ENCODE data around the gene MRPL3.

MRPL3 gene

GRCh38 chr3:131549340-131549739 lies 46.6 kb upstream of the MRPL3 start:
- TF ChIP-seq FOXM1 (IDR thresholded peaks at IDR 0.05; ENCODE audit: borderline replicate concordance, low read depth) (no peak), TEAD4 (IDR thresholded peaks at IDR 0.05) (no peak), RAD21 (IDR thresholded peaks at IDR 0.05; ENCODE audit: low read depth) (peak; percentile 42; the same call in 1 of the 2 replicates)

- TF ChIP-seq ZBTB7A (IDR thresholded peaks at IDR 0.05; ENCODE audit: low read depth) (no peak), TAF1 (IDR thresholded peaks at IDR 0.05; ENCODE audit: low read depth) (no peak), TCF12 (IDR thresholded peaks at IDR 0.05; ENCODE audit: low read depth) (no peak), REST (IDR thresholded peaks at IDR 0.05; ENCODE audit: low read depth) (no peak), FOXM1 (IDR thresholded peaks at IDR 0.05; ENCODE audit: borderline replicate concordance, low read depth) (no peak), YY1 (IDR thresholded peaks at IDR 0.05; ENCODE audit: low read depth) (no peak), NFIC (IDR thresholded peaks at IDR 0.05) (no peak), USF1 (IDR thresholded peaks at IDR 0.05) (no peak), TEAD4 (IDR thresholded peaks at IDR 0.05) (no peak), EP300 (IDR thresholded peaks at IDR 0.05; ENCODE audit: borderline replicate concordance) (no peak), CEBPB (IDR thresholded peaks at IDR 0.05) (no peak), CREB1 (IDR thresholded peaks at IDR 0.05; ENCODE audit: low read depth) (no peak), EGR1 (IDR thresholded peaks at IDR 0.05) (no peak), MAX (IDR thresholded peaks at IDR 0.05) (no peak), RAD21 (IDR thresholded peaks at IDR 0.05; ENCODE audit: low read depth) (no peak)
Measured at GRCh38 chr3:131547585-131547984, 44.8 kb upstream of the MRPL3 start.

- TF ChIP-seq RAD21 (IDR thresholded peaks at IDR 0.05; ENCODE audit: low read depth) (no peak), FOXM1 (IDR thresholded peaks at IDR 0.05; ENCODE audit: borderline replicate concordance, low read depth) (no peak), TCF12 (IDR thresholded peaks at IDR 0.05; ENCODE audit: low read depth) (no peak), ZBTB7A (IDR thresholded peaks at IDR 0.05; ENCODE audit: low read depth) (no peak), MAX (IDR thresholded peaks at IDR 0.05) (no peak), CREB1 (IDR thresholded peaks at IDR 0.05; ENCODE audit: low read depth) (no peak), EGR1 (IDR thresholded peaks at IDR 0.05) (no peak), CEBPB (IDR thresholded peaks at IDR 0.05) (no peak), REST (IDR thresholded peaks at IDR 0.05; ENCODE audit: low read depth) (no peak), USF1 (IDR thresholded peaks at IDR 0.05) (no peak), TAF1 (IDR thresholded peaks at IDR 0.05; ENCODE audit: low read depth) (no peak), YY1 (IDR thresholded peaks at IDR 0.05; ENCODE audit: low read depth) (no peak), NFIC (IDR thresholded peaks at IDR 0.05) (no peak), TEAD4 (IDR thresholded peaks at IDR 0.05) (no peak), EP300 (IDR thresholded peaks at IDR 0.05; ENCODE audit: borderline replicate concordance) (no peak)
Measured at GRCh38 chr3:131546441-131546840, 43.7 kb upstream of the MRPL3 start.

- TF ChIP-seq EP300 (IDR thresholded peaks at IDR 0.05; ENCODE audit: borderline replicate concordance) (no peak), YY1 (IDR thresholded peaks at IDR 0.05; ENCODE audit: low read depth) (no peak), TAF1 (IDR thresholded peaks at IDR 0.05; ENCODE audit: low read depth) (no peak), CREB1 (IDR thresholded peaks at IDR 0.05; ENCODE audit: low read depth) (no peak)
Measured at GRCh38 chr3:131544557-131544956, 41.8 kb upstream of the MRPL3 start.

- TF ChIP-seq NFIC (IDR thresholded peaks at IDR 0.05) (peak; percentile 21; the same call in 1 of the 2 replicates), MAX (IDR thresholded peaks at IDR 0.05) (0 out of 2 replicates have a peak, but pooled peaks have one; percentile 34), TEAD4 (IDR thresholded peaks at IDR 0.05) (0 out of 2 replicates have a peak, but pooled peaks have one; percentile 11), YY1 (IDR thresholded peaks at IDR 0.05; ENCODE audit: low read depth) (no peak)
Measured at GRCh38 chr3:131543714-131544113, 40.9 kb upstream of the MRPL3 start.

- TF ChIP-seq EGR1 (IDR thresholded peaks at IDR 0.05), result no peak
- TF ChIP-seq TCF12 (IDR thresholded peaks at IDR 0.05; ENCODE audit: low read depth), result no peak
- TF ChIP-seq ZBTB7A (IDR thresholded peaks at IDR 0.05; ENCODE audit: low read depth), result no peak
- TF ChIP-seq CREB1 (IDR thresholded peaks at IDR 0.05; ENCODE audit: low read depth), result no peak
- TF ChIP-seq TEAD4 (IDR thresholded peaks at IDR 0.05), result no peak
- no peak for TF ChIP-seq NFIC (IDR thresholded peaks at IDR 0.05)
- no peak for TF ChIP-seq RAD21 (IDR thresholded peaks at IDR 0.05; ENCODE audit: low read depth)
- no peak for TF ChIP-seq YY1 (IDR thresholded peaks at IDR 0.05; ENCODE audit: low read depth)
- TF ChIP-seq CEBPB (IDR thresholded peaks at IDR 0.05), result no peak
- TF ChIP-seq MAX (IDR thresholded peaks at IDR 0.05), result no peak
- no peak for TF ChIP-seq USF1 (IDR thresholded peaks at IDR 0.05)
- TF ChIP-seq FOXM1 (IDR thresholded peaks at IDR 0.05; ENCODE audit: borderline replicate concordance, low read depth), result no peak
- no peak for TF ChIP-seq EP300 (IDR thresholded peaks at IDR 0.05; ENCODE audit: borderline replicate concordance)
Measured at GRCh38 chr3:131541288-131541687, 38.5 kb upstream of the MRPL3 start.
